Astrocyte of the spinal cord (primary cell): ENCODE data around the gene TEDC1.
A peak's percentile ranks its signal among the peaks of the same experiment; 100 is the strongest.

Experiments
- DNase-seq: peaks from one replicate; pipeline ENCODE4 v3.0.0; 2011; ENCODE audit warnings: low read depth, low spot score
- H3K4me3 ChIP-seq: 2 replicates; pipeline ENCODE4 v1.5.1; 2011; ENCODE audit warnings: low read depth, mild to moderate bottlenecking, low read length, moderate library complexity
- CTCF ChIP-seq: IDR thresholded peaks from 2 replicates; pipeline ENCODE4 v1.5.1; 2012; ENCODE audit warnings: low read depth, mild to moderate bottlenecking, low read length, inconsistent platforms
- in situ Hi-C: cut with HindIII; loops from 2 replicates; pipeline ENCODE4 v1.10.0; 2017; ENCODE audit warnings: low sequenced_read_pairs

Gene TEDC1

GRCh38 chr14:105458571-105458970 lies 32.5 kb upstream of the TEDC1 start:
- H3K4me3 ChIP-seq, result no peak overlapping the region
- in situ Hi-C loops, result no loop called here
- no peak for TF ChIP-seq CTCF
- DNase-seq, result no peak

GRCh38 chr14:105460116-105460515 lies 30.9 kb upstream of the TEDC1 start:
- H3K4me3 ChIP-seq, result no peak overlapping the region
- in situ Hi-C loops, result no loop called here
- no peak for DNase-seq
- TF ChIP-seq CTCF, result no peak

- no peak overlapping the region for H3K4me3 ChIP-seq
- in situ Hi-C loops, result no loop called here
- TF ChIP-seq CTCF, result no peak
- DNase-seq, result no peak
Observed at GRCh38 chr14:105460616-105461015, 30.4 kb upstream of the TEDC1 start.

- H3K4me3 ChIP-seq, result no peak overlapping the region
- no peak for DNase-seq
- no peak for TF ChIP-seq CTCF
- in situ Hi-C loops, result no loop called here
Observed at GRCh38 chr14:105461903-105462302, 29.1 kb upstream of the TEDC1 start.

- TF ChIP-seq CTCF, result no peak
- no peak for DNase-seq
- no peak overlapping the region for H3K4me3 ChIP-seq
- in situ Hi-C loops, result no loop called here
Observed at GRCh38 chr14:105464501-105464900, 26.5 kb upstream of the TEDC1 start.

GRCh38 chr14:105465209-105466031 lies 25.6 kb upstream of the TEDC1 start:
- no peak overlapping the region for H3K4me3 ChIP-seq
- in situ Hi-C loops, result no loop called here
- TF ChIP-seq CTCF, result no peak
- peak; percentile 30 for DNase-seq
